ENCODE data around the gene MACROD2.

MACROD2 gene

GRCh38 chr20:15625981-15626380 is 1630.7 kb downstream of the MACROD2 start:
- H3K27ac ChIP-seq = no peak overlapping the region
- ChIA-PET POLR2A (ENCODE audit: low non-redundant PET) (no interaction called here), CTCF (no interaction called here)
- no peak for DNase-seq (ENCODE audit: low spot score)
- TF ChIP-seq CTCF (conservative IDR thresholded peaks at IDR 0.05; ENCODE audit: low read depth) = no peak

GRCh38 chr20:15627089-15627488 is 1631.8 kb downstream of the MACROD2 start:
- POLR2A ChIA-PET (ENCODE audit: low non-redundant PET) = no interaction called here
- no peak overlapping the region for H3K27ac ChIP-seq
- TF ChIP-seq CTCF (conservative IDR thresholded peaks at IDR 0.05; ENCODE audit: low read depth) = no peak
- DNase-seq (ENCODE audit: low spot score) = no peak
- CTCF ChIA-PET = no interaction called here

- DNase-seq (ENCODE audit: low spot score) = no peak
- TF ChIP-seq CTCF (conservative IDR thresholded peaks at IDR 0.05; ENCODE audit: low read depth) = no peak
- POLR2A ChIA-PET (ENCODE audit: low non-redundant PET) = no interaction called here
- CTCF ChIA-PET = no interaction called here
- no peak overlapping the region for H3K27ac ChIP-seq
Measured at GRCh38 chr20:15627501-15627903, 1632.2 kb downstream of the MACROD2 start.

- H3K27ac ChIP-seq = no peak overlapping the region
- TF ChIP-seq CTCF (conservative IDR thresholded peaks at IDR 0.05; ENCODE audit: low read depth) = no peak
- ChIA-PET POLR2A (ENCODE audit: low non-redundant PET) (no interaction called here), CTCF (no interaction called here)
- no peak for DNase-seq (ENCODE audit: low spot score)
Measured at GRCh38 chr20:15628851-15629353, 1633.6 kb downstream of the MACROD2 start.

- POLR2A ChIA-PET (ENCODE audit: low non-redundant PET) = no interaction called here
- CTCF ChIA-PET = no interaction called here
Measured at GRCh38 chr20:15630360-15630759, 1635.0 kb downstream of the MACROD2 start.

GRCh38 chr20:15632680-15633079 is 1637.4 kb downstream of the MACROD2 start:
- CTCF ChIA-PET = no interaction called here
- POLR2A ChIA-PET (ENCODE audit: low non-redundant PET) = no interaction called here
- no peak for DNase-seq (ENCODE audit: low spot score)
- no peak overlapping the region for H3K27ac ChIP-seq
- no peak for TF ChIP-seq CTCF (conservative IDR thresholded peaks at IDR 0.05; ENCODE audit: low read depth)

More at GRCh38 chr20:15630360-15630759, 1635.0 kb downstream of the MACROD2 start:
- no peak for TF ChIP-seq CTCF (conservative IDR thresholded peaks at IDR 0.05; ENCODE audit: low read depth)
- H3K27ac ChIP-seq = no peak overlapping the region
- no peak for DNase-seq (ENCODE audit: low spot score)

GRCh38 chr20:15634102-15634501 is 1638.8 kb downstream of the MACROD2 start:
- CTCF ChIA-PET = interaction anchor here (0.7 kb wide), 1 partner anchor 921 kb away, joined by 3 read pairs; no protein-coding TSS in a partner anchor
- no peak for DNase-seq (ENCODE audit: low spot score)
- H3K27ac ChIP-seq = no peak overlapping the region
- POLR2A ChIA-PET (ENCODE audit: low non-redundant PET) = no interaction called here
- no peak for TF ChIP-seq CTCF (conservative IDR thresholded peaks at IDR 0.05; ENCODE audit: low read depth)
